HTR-8/SVneo (cell line): ENCODE results near the gene DNAJB1.
"Not testable (repeated sequence)": the region's sequence is repeated elsewhere in the genome, so short reads cannot be mapped to it uniquely, and the experiment has no call there.

Source experiments
- DNase-seq: peaks from one replicate; pipeline ENCODE4 v3.0.0; 2011; ENCODE audit warnings: low spot score, mixed read lengths; ENCODE audit not compliant: insufficient read length
- FAIRE-seq: peaks from 2 replicates; lab custom pipeline; 2011; peaks lifted over from hg19 to GRCh38; lab: Jason Lieb, UNC

The DNAJB1 gene

DNA sequence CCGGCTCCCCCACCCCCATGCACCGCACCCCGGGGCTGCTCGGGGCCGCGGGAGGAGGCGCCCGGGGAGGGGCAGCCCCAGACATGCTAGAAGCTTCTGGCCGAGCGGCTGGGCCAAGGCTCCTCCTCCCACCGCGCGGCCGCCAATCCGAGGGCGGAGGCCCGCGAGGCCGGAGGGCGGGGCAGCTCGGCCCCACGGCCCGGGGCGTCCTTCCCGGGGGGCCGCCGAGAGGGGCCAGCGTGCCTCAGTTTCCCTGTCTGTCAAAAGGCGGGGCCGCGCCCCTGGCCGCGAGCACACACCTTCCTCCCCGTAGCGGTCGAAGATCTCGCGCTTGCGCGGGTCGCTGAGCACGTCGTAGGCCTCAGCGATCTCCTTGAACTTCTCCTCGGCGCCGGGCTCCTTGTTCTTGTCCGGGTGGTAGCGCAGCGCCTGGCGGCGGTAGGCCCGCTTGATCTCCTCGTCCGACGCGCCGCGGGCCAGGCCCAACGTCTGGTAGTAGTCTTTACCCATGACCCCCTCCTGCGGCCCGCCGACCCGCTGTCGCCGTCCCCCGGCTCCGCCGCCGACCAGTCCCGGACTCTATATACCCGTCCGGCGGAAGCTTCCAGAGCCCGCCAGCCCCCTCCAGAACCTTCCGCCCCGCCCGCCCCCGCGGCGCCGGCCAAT lies at the start of gene DNAJB1:
Gene DNAJB1, minus strand, starts transcription at position 558 of the 666 bp plus-strand sequence. Its CDS starts 48 bp downstream, at position 510.
- FAIRE-seq (no peak), DNase-seq (peak; percentile 86)

DNA sequence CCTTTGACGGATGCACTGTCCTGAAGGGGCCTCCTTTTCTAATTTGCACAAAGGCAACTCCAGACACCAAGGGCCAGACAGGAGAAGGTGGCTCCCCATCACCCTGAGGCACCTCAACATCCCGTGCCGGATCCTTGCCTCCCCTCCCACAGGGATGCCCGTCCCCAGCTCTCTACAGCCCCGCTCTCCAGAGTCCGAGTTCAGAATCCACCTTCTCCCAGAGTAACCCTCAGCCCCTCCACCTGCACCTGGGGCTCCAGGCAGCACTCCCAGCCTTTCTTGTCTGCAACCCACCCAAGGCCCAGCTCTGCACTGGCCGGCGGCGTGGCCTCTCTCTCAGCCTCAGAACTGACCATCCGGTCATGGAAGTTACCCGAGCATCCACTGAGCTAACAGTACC lies 48.9 kb upstream of the DNAJB1 start:
- FAIRE-seq (no peak), DNase-seq (no peak)

DNA sequence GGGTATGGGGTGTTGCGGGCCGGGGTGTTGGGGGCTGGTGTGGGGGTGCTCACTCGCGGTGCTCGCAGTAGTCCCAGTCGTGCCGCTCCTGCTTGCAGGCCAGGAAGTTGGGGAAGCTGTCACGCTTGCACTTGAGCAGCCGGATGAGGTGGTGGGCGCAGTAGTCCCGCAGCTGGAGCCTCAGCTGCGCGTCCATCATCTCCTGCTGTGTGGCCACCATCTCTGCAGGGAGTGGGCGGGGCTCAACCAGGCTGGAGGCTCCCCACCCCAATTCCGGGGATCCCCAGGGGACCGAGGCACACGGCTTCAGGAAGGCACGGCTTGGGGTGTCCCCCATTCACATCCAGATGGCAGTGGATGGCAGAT lies 48.5 kb upstream of the DNAJB1 start:
- DNase-seq (no peak), FAIRE-seq (no peak)

DNA sequence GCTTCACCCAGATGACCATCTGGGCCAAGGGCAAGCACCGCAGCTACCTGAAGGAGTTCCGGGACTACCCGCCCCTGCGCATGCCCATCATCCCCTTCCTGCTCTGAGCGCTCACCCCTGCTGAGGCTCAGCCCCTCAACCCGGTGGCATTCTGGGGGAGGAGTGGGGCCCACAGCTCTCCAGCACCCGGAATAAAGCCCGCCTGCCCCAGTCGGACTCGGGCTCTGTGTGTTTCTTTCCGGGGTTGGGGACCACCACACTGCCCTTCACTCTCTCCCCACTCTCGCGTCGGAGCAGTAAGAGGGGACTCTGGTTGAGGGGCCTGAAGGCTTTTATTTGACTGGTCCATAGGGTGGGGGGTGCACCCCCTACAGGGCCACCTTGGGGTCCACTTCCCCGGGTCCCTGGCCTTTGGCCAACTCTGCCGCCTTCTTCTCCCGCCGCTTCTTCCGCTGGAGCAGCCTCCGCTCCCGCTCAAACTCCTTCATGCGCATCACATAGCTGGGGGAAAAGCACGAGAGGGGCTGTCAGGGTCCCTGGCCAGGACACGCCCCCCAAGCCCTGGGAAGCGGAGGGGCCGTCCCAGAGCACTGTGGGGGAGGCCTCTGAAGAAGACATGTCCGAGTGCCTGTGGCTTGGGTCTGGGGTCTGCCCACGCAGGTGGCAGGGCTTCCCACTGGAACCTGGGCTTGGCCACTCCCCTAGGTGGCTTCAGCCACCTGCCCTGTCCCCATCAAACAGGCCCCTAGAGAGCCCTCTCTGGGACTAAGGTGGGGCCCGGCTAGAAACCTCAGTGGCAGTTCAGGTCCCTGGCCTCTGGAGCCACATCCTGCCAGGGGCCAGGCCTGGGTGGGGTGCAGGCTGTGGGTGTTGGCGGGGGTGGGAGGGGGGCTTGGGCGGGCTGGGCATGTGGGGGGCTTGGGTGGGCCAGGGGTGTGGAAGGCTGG lies 47.8 kb upstream of the DNAJB1 start:
- FAIRE-seq (no peak), DNase-seq (no peak)

DNA sequence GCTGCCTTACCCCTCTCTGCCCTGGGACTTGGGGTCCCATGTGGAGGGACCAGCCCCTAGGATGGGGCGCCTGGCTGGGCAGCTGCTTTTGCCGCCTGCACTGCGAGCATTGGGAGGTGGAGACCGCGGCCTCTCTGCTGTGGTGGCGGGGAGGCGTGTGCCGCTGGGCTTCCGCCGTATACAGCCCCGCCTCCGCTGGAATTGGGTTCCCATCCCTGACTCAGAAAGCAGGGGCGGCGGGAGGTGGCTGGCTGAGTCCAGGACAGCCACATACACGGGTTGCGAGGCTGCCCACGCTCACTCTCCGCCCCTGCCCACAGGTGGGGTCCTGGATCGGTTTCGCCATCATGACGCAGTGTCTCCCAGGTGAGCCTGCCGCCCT lies 47.1 kb upstream of the DNAJB1 start:
- no peak for FAIRE-seq
- DNase-seq = no peak

DNA sequence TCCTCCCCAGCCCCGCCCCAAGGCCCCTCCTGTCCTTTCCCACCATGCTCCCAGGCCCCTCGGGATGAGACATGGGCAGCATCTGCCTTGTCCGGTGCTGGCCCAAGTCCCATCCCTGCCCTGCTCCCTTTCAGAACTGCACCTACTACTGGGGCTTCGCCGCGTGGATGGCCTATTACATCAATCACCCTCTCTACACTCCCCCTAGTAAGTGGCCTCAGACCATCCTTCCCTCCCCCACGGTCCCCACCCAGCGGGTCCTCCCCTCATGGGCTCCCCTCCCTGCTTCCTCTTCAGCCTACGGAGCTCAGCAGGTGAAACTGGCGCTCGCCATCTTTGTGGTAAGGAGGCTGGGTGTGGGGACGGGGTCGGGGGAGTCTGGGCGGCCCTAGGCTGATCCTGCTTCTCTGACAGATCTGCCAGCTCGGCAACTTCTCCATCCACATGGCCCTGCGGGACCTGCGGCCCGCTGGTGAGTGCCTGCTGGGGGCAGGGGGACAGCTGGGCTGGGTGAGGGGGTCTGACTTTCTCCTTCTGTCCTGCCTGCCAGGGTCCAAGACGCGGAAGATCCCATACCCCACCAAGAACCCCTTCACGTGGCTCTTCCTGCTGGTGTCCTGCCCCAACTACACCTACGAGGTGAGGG lies 46.6 kb upstream of the DNAJB1 start:
- DNase-seq = not testable (repeated sequence)

DNA sequence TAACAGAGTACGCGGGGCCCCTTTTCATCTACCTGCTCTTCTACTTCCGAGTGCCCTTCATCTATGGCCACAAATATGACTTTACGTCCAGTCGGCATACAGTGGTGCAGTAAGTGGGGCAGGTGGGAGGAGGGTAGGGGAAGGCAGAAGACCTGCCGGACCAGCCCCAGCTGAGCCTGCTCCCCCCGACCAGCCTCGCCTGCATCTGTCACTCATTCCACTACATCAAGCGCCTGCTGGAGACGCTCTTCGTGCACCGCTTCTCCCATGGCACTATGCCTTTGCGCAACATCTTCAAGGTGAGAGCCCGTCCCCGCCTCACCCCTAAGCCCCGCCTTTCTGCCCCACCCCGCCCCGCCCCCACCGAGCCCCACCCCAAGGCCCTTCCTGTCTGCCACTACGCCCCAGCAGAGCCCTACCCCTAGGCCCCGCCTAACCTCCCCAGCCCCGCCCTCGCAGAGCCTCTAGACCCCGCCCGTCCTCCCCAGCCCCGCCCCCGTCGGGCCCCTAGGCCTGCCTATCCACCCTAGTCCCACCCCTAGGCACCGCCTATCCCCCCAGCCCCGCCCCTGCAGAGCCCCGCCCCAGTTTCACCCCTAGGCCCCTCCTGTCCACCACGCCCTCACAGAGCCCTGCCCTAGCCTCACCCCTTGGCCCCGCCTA lies 45.9 kb upstream of the DNAJB1 start:
- FAIRE-seq = no peak
- DNase-seq = no peak

More for the DNA sequence above, 46.6 kb upstream of the DNAJB1 start:
- not testable (repeated sequence) for FAIRE-seq

DNA sequence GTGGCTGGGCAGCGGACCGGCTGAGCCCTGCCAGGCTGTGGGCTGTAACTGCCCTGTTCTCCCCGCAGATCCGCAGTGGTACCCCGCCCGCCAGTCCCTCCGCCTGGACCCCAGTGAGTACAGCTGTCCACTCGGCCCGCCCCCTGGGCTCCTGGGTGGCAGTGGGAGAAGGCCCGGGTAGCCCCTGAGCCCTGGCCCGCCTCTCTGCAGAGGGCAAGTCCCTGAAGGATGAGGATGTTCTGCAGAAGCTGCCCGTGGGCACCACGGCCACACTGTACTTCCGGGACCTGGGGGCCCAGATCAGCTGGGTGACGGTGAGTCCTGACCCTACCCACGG lies 45.4 kb upstream of the DNAJB1 start:
- DNase-seq (no peak), FAIRE-seq (no peak)

DNA sequence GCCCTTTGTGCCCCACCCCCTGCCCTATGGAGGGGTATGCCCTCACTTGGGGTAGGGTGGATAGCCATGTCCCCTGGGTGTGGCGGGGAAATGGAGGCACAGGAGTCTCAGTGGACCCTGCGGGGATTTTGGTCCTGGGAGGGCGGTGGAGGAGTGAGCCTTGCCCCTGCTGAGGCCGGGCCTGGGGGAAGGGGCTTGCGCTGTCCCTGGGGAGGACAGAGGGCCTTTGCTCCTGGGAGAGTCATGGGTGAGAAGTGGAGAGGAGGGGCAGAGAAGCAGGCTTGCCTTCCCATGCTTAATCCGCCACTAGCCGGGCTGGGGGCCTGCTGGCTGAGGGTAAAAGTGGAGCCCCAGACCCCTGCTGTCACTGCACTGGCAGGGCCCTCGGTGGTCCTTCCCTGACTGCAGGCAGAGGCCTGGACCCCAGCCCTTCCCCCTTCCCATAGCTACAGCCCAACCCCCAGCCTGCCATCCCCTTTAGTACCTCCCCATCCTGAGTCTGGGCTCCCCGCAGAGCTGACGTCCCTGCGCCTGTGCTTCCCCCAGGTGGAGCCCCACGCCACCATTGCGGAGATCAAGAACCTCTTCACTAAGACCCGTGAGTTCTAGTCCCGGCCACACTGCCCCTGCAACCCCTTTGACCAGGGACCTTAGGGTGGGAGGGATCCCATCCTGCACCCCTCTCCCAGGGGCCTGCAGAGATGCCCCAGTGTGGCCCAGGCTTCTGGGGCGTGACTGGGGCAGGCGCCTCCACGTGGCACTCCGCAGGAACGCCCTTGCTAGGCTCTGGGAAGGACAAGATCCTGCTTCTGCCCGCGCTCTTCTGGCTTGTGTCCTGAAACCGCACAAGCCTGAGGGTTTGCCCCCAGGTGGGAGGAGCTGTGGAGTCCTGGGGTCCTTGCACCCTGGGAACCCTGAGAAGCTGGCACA lies 44.7 kb upstream of the DNAJB1 start:
- FAIRE-seq (no peak), DNase-seq (no peak)

DNA sequence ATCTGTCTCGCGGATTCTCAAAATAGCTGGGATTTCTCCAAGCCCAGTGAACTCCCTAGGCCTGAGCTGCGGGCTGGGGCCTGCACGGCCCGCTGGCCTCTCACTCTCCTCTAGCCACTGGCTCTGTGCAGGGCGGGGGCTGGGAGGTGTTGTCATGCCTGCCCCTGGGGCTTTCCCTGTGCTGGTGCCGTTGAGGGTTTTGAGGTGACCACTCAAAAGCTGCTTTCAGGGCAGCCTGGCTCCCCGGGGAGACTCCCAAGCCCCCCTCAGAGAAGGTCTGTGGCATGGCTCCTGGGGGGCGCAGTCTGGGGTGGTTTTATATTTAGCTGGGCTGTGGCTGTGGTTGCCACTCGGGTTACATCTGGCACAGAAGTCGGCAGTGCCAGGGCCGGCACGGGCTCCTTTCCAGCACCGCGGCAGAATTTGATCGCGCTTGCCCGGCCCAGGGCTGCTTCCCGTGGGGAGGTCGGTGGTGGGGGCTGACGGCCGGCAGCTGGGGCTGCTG lies 43.7 kb upstream of the DNAJB1 start:
- FAIRE-seq = no peak
- DNase-seq = no peak

DNA sequence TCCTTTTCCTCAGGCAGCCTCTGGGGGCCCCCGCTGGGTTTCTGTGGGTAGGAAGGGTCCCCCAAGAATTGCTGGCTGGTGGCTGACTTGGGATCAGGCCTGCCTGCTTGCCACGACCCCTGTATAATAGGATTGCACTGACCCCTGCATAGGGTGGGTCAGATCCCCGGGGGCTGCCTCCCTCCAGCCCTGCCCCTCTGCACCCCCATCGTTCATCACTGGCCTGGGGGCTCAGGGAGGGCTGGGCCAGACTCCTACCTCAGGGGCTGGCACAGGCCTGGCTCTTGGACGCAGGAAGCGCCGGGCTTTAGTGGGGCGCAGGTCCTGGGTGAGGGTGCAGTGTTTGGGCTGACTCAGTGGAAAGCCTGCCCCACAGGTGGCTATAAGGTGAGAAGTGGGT lies 43.1 kb upstream of the DNAJB1 start:
- no peak for DNase-seq
- FAIRE-seq = no peak

DNA sequence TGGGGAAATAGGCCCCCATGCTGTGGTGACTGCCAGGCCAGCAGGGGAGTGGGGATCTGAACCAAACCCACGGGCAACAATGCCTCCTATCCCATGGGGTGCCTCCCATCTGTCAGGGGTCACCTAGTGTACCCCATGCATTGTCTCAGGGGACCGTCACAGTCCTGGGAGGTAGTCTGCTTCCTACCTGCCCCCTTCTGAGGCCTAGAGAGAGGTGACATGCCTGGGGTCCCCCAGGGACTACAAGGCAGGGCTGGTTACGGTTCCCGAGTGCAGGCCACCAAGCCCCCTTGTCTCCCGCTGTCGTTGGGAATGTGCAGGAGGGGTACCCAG lies 42.5 kb upstream of the DNAJB1 start:
- no peak for DNase-seq
- no peak for FAIRE-seq

DNA sequence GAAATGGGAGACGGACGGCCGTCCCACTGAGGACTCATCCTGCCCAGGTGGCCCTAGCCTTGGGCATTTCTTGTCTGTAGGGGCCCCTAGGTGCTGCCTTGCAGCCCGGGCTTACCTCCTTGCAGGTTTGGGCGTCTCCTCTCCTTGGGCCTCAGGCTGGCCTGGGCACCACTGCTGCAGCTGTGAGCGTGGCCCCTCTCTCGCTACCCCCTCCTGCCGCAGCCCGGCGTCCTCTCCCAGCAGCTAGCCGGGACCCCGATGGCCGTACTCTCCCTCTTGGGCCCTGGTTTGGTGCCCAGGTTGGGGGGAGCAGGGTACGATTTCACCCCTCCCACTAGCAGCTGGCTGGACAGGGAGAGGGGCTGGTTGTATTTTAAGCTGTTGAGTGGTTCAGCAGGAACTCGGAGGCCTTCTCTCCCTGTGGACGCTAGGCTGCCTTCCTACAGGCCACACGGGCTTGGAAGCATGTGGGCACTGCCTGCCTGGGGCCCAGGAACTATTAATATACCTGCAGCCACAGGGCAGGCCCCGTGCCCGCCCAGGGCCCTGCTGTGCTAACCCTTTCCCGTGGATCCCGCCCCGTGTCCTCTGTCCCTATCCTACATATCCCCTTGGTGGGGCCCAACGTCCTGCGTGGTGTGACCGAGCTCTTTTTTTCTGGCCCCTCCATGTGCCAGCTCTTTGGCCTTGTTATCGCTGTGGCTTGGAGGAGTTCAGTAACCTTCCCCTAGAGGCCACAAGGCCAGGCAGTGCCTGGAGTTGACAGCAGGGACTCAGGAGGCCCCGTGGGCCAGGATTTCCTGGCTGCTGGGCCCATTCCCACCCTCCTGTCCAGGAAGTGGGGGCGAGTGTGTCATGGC lies 41.9 kb upstream of the DNAJB1 start:
- no peak for FAIRE-seq
- DNase-seq = no peak

DNA sequence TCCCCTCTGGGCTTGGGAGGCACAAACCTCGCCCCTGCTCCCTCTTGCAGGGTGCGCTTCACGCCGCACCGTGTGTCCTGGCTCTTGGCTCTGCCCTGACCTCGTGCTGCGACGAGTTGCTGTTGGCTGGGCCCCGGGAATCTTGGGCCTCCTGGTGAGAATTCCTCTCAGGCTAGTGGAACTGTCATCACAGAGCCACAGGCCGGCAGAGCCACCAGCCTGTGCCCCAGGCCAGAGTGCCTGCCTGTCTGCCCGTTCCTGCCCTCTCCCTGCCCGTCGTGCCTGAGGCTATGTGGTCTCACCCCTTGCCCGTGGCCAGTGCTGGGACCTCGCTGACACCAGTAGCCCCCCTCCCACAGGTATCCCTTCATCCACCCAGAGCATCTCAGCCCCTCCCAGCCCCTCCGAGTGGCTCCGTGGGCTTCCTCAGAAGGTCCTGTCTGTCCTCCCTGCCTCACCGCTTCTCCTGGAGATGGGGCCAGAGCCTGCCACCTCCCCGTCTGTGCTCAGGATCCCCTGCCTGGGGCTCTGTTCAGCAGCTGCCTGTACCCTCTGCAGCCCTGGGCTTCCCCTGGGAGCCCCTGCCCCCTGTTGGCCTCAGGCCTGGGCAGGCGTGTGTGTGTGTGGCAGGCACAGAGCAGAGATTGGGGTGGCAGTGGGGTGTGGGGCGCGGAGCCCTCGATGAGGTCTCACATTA lies 40.3 kb upstream of the DNAJB1 start:
- no peak for DNase-seq
- no peak for FAIRE-seq

DNA sequence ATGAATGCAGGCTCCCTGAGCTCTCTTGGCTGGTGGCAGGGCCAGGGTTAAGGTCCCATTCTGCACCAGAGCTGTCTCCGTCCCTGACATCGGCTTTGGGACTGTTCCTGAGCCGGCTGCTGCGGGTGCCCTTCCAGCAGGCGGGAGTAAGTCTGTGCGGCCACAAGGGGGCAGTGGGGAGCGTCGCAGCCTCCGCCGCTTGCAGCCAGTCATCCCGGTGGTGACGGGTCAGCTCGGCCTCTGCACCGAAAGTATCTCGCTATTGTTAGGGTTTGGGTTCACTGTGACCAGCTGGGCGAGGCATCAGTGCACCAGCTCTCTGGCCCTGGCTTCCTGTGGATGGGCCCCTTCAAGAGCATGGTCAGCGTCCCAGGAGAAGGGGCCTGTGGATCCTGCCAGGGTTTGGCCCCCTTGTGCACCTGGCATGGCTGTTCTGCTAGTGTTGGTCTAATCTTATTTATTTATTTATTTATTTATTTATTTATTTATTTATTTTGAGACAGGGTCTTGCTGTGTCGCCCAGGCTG lies 38.5 kb upstream of the DNAJB1 start:
- DNase-seq = peak; percentile 78
- FAIRE-seq = peak; percentile 54

DNA sequence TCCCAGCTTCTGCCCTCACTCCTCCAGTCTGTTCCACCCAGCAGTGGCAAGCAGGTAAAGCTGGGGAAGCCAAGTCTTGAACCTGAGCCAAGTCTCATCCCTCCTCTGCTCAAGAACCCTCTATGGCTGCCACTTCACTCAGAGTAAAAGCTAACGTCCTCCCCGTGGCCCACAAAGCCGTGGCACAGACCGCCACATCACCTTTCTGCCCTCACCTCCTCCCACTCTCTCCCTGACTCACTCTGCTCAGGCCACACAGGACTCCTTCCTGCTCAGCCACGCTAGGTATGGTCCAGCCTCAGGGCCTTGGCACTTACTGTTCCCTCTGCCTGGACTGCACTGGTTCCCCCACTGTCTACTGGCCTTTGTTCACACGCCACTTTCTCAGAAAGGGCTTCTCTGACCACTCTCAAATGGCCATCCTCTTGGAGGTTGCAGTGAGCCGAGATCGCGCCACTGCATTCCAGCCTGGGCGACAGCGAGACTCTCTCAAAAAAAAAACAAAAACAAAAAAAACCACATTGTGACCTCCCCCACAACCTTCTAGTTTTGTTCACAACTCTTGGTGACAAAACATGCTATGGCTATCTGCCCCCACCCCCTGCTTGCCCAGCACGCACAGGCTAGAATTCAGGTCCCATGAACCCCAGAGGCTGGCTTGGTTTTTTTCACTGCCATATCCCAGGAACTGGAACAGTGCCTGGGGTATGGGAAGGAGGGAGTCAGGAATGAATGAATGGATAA lies 37.9 kb upstream of the DNAJB1 start:
- FAIRE-seq (peak; percentile 64), DNase-seq (no peak)

DNA sequence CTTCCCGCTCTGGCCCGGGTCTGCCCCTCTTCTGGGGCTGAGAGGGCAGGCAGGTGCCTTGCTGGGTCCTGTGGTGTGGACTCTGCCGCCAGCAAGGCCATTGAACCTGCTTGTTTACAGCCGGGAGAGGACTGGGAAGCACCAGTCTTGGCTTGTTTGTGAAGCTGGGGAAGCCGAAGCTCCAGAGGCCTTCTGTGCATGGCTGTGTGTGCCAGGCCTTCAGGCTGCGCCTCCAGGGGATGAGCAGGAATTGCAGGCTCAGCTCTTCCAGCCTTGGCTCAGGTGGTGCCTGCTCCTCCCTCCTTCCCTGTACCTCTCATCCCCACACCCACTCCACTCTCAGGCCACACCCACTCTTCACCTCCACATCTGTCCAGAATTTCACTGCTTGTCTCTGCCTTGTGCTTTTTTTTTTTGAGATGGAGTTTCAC lies 36.2 kb upstream of the DNAJB1 start:
- DNase-seq (no peak), FAIRE-seq (no peak)
